Suprapubic skin (tissue), 4 donors: Measurements from ENCODE around the gene IMP4. TPM values are rescaled to one million over a fixed set of nuclear protein-coding genes. Genes with fewer than 3 reads are reported as not detected.

Source experiments
- DNase-seq, 2 donors: peaks; one replicate each; pipeline ENCODE4 v3.0.0-alpha.2; 2019; ENCODE audit warnings: low spot score in 2 of 2
- H3K27ac ChIP-seq: fragments of 200-600 bp; sonication (generic); one replicate; pipeline ENCODE4 v1.5.1; 2019
- H3K27me3 ChIP-seq: fragments of 200-600 bp; sonication (generic); one replicate; pipeline ENCODE4 v1.5.1; 2019
- H3K36me3 ChIP-seq: fragments of 200-600 bp; sonication (generic); one replicate; pipeline ENCODE4 v1.5.1; 2019
- H3K4me1 ChIP-seq: fragments of 200-600 bp; sonication (generic); one replicate; pipeline ENCODE4 v1.5.1; 2019
- H3K4me3 ChIP-seq: fragments of 200-600 bp; sonication (generic); one replicate; pipeline ENCODE4 v1.5.1; 2019; ENCODE audit warnings: mild to moderate bottlenecking
- H3K9me3 ChIP-seq: fragments of 200-600 bp; sonication (generic); one replicate; pipeline ENCODE4 v1.5.1; 2019
- EP300 ChIP-seq: sonication (generic); formaldehyde crosslinking; IDR thresholded peaks from one replicate; pipeline ENCODE4 v1.6.1; 2017; ENCODE audit warnings: antibody characterized with exemption
- POLR2A ChIP-seq, 2 donors: fragments of 450-650 bp; IDR thresholded peaks; one replicate each; pipeline ENCODE4 v1.6.1; 2017; ENCODE audit warnings: antibody characterized with exemption in 2 of 2, mild to moderate bottlenecking in 2 of 2, moderate library complexity in 2 of 2
- POLR2AphosphoS5 ChIP-seq, 3 donors: sonication (generic); formaldehyde crosslinking; IDR thresholded peaks; one replicate each; pipeline ENCODE4 v1.6.1; 2017; ENCODE audit warnings: antibody characterized with exemption in 3 of 3
- WGBS: methylation state at CpG from one replicate; pipeline ENCODE4 v1.1.5; 2018; 5-methylcytosine and 5-hydroxymethylcytosine counted together
- total RNA-seq, 4 donors: library from RNA; depleted of rRNA; stranded (reverse); fragments of >200 nt; gene quantifications; one replicate each; pipeline ENCODE4 v1.1.0, GENCODE V29; 2016
- TF ChIP-seq, protein P1 (sequence below), 2 donors: fragments of 200-600 bp in 1 of 2; fragments of 450-650 bp in 1 of 2; sonication (generic) in 1 of 2; IDR thresholded peaks; one replicate each; pipeline ENCODE4 v1.5.1; 2016 to 2019; ENCODE audit warnings: antibody characterized with exemption in 2 of 2, mild to moderate bottlenecking in 1 of 2, moderate library complexity in 1 of 2

IMP4 gene
- total RNA-seq, 4 donors from 2014 or later: 84.0 to 125 (median 98.8) TPM

DNA sequence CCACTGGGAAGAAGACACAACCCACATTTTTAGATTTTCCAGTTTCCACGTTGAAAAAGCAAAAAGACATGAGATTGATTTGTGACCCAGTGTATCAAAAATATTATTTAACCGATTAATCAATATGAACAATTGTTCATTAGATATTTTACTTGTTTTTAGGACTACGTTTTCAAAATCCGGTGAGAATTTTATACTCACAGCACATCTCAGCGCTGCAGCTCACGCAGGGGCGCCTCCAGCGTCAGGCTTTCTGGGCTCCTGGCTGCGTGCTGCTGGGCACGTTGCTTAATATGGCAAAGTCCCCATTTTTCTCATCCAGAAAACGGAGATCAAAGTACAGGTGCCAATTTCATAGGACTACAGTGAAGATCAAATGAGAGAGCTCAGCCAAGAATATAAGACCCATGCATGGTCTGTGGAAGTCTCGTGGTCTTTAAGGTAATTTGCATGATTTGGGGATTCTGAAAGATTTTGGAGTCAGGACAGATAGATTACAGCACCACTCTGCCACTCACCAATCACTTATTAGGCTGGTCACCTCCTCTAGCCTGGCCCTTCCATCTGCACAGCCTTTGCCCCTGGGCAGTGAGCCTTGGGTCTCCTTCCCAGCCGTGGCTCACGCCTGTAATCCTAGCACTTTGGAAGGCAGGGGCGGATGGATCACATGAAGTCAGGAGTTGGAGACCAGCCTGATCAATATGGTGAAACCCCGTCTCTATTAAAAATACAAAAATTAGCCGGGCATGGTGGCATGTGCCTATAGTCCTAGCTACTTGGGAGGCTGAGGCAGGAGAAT is 49.4 kb downstream of the IMP4 start:
- no peaks in the 10 kb centered on the region for H3K9me3 ChIP-seq
- H3K4me1 ChIP-seq: peaks cover 35% of the 10 kb centered on the region
- H3K27ac ChIP-seq: peak overlapping the region; percentile 86
- peak overlapping the region; percentile 65 for H3K4me3 ChIP-seq
- H3K36me3 ChIP-seq: no peaks in the 10 kb centered on the region
- TF ChIP-seq POLR2AphosphoS5 (IDR thresholded peaks at IDR 0.05): no peak
- TF ChIP-seq, protein P1, sequence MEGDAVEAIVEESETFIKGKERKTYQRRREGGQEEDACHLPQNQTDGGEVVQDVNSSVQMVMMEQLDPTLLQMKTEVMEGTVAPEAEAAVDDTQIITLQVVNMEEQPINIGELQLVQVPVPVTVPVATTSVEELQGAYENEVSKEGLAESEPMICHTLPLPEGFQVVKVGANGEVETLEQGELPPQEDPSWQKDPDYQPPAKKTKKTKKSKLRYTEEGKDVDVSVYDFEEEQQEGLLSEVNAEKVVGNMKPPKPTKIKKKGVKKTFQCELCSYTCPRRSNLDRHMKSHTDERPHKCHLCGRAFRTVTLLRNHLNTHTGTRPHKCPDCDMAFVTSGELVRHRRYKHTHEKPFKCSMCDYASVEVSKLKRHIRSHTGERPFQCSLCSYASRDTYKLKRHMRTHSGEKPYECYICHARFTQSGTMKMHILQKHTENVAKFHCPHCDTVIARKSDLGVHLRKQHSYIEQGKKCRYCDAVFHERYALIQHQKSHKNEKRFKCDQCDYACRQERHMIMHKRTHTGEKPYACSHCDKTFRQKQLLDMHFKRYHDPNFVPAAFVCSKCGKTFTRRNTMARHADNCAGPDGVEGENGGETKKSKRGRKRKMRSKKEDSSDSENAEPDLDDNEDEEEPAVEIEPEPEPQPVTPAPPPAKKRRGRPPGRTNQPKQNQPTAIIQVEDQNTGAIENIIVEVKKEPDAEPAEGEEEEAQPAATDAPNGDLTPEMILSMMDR (IDR thresholded peaks at IDR 0.05): no peak
- no peak for TF ChIP-seq EP300
- TF ChIP-seq POLR2A (IDR thresholded peaks at IDR 0.05): no peak
- WGBS: 23% methylated on average over 17 of the region's 17 CpGs
- peak in 1 of 2 donors; percentile 59 for DNase-seq
- no peaks in the 10 kb centered on the region for H3K27me3 ChIP-seq

DNA sequence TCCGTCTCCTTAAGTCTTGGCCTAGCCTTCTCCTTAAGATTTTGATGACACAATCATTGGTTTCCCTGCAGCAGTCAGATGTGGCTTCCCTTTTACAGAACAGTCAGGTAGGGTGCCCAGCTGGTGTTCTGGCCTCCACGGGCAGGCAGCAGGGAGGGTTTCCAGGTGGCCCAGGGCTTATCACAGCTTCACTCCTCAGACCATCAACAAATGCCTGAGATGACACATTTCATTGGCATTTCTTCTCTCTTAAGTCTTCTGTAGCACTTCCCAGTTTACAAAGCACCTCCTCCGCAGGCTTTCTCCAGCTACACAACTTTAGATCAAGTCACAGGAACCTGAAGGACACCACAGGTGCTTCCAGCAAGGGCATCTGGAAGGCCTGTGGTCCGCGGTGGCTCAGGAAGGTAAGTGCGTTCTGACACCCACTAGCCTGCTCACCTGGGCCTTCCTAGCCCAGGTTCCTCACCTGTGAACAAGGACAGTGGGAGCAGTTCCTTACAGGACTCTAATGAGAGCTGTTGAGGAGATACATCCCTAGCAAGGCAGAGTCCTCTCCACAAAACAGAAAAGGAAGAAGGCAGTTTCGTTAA is 50.7 kb downstream of the IMP4 start:
- Histone ChIP-seq H3K4me3 (no peak overlapping the region), H3K4me1 (peaks cover 23% of the 10 kb centered on the region), H3K27ac (no peak overlapping the region), H3K27me3 (no peaks in the 10 kb centered on the region), H3K9me3 (no peaks in the 10 kb centered on the region), H3K36me3 (no peaks in the 10 kb centered on the region)
- DNase-seq: no peak
- no peak for TF ChIP-seq POLR2AphosphoS5 (IDR thresholded peaks at IDR 0.05)
- TF ChIP-seq POLR2A (IDR thresholded peaks at IDR 0.05): no peak
- TF ChIP-seq, protein P1 (IDR thresholded peaks at IDR 0.05): no peak
- no peak for TF ChIP-seq EP300
- 90% methylated on average over 4 of the region's 7 CpGs for WGBS

Other genes with a start within 250 kb of the IMP4 start
- not detected for gene POTEF, start 213.7 kb upstream of the IMP4 start, total RNA-seq
- gene CCDC74B, start 197.8 kb upstream of the IMP4 start, total RNA-seq: 1 to 10 TPM in 3 of 4 donors, under 1 TPM in 1; 0.96 to 2.3 (median 1.3) TPM
- 100 to 1,000 TPM in 1 of 4 donors, 10 to 100 TPM in 3; 52.7 to 140 (median 65.0) TPM for gene SMPD4, start 161.3 kb upstream of the IMP4 start, total RNA-seq
- gene MZT2B, start 160.6 kb upstream of the IMP4 start, total RNA-seq: 100 to 1,000 TPM in 2 of 4 donors, 10 to 100 TPM in 2; 66.4 to 113 (median 103) TPM
- gene TUBA3E, start 144.5 kb upstream of the IMP4 start, total RNA-seq: not detected
- 10 to 100 TPM; 18.0 to 72.4 (median 28.4) TPM for gene PTPN18, start 13.2 kb downstream of the IMP4 start, total RNA-seq
- gene POTEI, start 166.4 kb downstream of the IMP4 start, total RNA-seq: not detected
- not detected for gene CFC1B, start 178.3 kb downstream of the IMP4 start, total RNA-seq